K562 (cell line): ENCODE results near the gene SNX25. TPM values are rescaled to one million over a fixed set of nuclear protein-coding genes. Genes with fewer than 3 reads are reported as not detected.

Source experiments
- HCFC1 ChIP-seq: IDR thresholded peaks from 2 replicates; pipeline ENCODE4 v1.6.1; 2012; ENCODE audit warnings: low read depth, low read length, improper control_type of control experiment
- IRF2 ChIP-seq: sonication (generic); formaldehyde crosslinking; IDR thresholded peaks from 2 replicates; pipeline ENCODE4 v1.8.1; 2022; ENCODE audit warnings: mild to moderate bottlenecking, missing genetic modification reagents
- KLF10 ChIP-seq: fragments of 250-450 bp; sonication (Bioruptor Pico); IDR thresholded peaks from 2 replicates; pipeline ENCODE4 v1.6.1; 2021; ENCODE audit warnings: matching md5 sums
- RBM25 ChIP-seq: fragments of 200-400 bp; formaldehyde crosslinking; IDR thresholded peaks from 2 replicates; pipeline ENCODE4 v1.6.1; 2018; ENCODE audit warnings: low read length, low read depth, moderate library complexity; ENCODE audit not compliant: severe bottlenecking
- SETDB1 ChIP-seq: IDR thresholded peaks from one replicate; pipeline ENCODE4 v1.6.1; 2012; ENCODE audit warnings: low read length, control low read depth, inconsistent platforms
- TSHZ1 ChIP-seq: fragments of 250-450 bp; sonication (Bioruptor Pico); IDR thresholded peaks from 2 replicates; pipeline ENCODE4 v1.4.0; 2020; ENCODE audit warnings: mild to moderate bottlenecking, moderate library complexity
- ZBTB49 ChIP-seq: sonication (generic); formaldehyde crosslinking; IDR thresholded peaks from 2 replicates; pipeline ENCODE4 v1.8.0; 2022; ENCODE audit warnings: missing genetic modification reagents, mild to moderate bottlenecking, borderline replicate concordance
- polyA plus RNA-seq, 8 experiments: library from polyadenylated mRNA; depleted of rRNA in 4 of 8; stranded (reverse) in 5 of 8; unstranded in 3 of 8; fragments of >200 nt; fragmentation: Nextera tagmentation in 2 of 8; fragmentation: Illumina TruSeq in 1 of 8; extraction: Ambion mirVana in 2 of 8; extraction: Trizol in 1 of 8; gene quantifications; 2 replicates each; pipeline versions ENCODE4 v1.2.1 to v1.2.3, GENCODE V29; 2011 to 2014; ENCODE audit warnings: inconsistent platforms in 1 of 8, missing spikeins in 1 of 8
- total RNA-seq, 7 experiments: library from RNA; depleted of rRNA in 6 of 7; stranded (reverse); fragments of >200 nt in 6 of 7; fragmentation: Illumina TruSeq in 2 of 7; extraction: Trizol in 2 of 7; gene quantifications; 2 replicates each; pipeline versions ENCODE4 v1.2.1 to v1.2.3, GENCODE V29; 2011 to 2021; ENCODE audit warnings: low replicate concordance in 1 of 7
- TF ChIP-seq, protein P1 (sequence below): sonication (generic); formaldehyde crosslinking; IDR thresholded peaks from 2 replicates; pipeline ENCODE4 v1.8.0; 2022; ENCODE audit warnings: missing genetic modification reagents, mild to moderate bottlenecking, borderline replicate concordance

SNX25 gene
- total and polyA plus RNA-seq, 9 of the 15 experiments (the other 6 are each of a cell fraction or from before 2014, with no cell fraction given) = 2.5 to 23.4 (median 13.3) TPM

DNA sequence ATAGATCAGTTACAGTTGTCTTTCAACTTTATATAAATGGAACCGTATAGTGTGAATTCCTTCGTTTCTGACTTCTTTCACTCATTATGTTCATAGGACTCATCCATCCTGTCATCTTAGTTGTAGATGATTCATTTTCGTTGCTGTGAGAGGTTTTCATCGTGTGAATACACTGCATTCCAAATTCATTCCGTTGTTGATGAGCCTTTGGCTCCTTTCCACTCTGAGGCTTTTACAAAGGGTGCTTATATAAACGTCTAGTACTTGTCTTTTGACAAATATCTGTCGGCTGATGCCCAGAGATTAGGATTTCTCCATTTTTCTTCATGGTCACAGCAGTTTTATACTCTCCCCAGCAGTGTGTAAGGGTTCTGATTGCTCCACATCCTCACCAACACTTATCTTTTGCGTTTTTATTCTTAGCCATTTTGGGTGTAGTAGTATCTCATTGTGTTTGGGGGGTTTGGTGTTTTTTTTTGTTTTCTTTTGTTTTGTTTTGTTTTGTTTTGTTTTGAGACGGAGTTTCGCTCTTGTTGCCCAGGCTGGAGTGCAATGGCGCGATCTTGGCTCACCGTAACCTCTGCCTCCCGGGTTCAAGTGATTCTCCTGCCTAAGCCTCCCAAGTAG is 137.7 kb downstream of the SNX25 start (continued):
- no peak for TF ChIP-seq ZBTB49 (CRISPR knock-in tag)
- no peak for TF ChIP-seq KLF10 (CRISPR knock-in tag)
- TF ChIP-seq, protein P1, sequence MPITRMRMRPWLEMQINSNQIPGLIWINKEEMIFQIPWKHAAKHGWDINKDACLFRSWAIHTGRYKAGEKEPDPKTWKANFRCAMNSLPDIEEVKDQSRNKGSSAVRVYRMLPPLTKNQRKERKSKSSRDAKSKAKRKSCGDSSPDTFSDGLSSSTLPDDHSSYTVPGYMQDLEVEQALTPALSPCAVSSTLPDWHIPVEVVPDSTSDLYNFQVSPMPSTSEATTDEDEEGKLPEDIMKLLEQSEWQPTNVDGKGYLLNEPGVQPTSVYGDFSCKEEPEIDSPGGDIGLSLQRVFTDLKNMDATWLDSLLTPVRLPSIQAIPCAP = no peak
- no peak for TF ChIP-seq HCFC1
- no peak for TF ChIP-seq SETDB1
- TF ChIP-seq TSHZ1 (CRISPR knock-in tag) = no peak
- TF ChIP-seq RBM25 = peak; percentile 13
- TF ChIP-seq IRF2 (CRISPR knock-in tag) = no peak
